Nephron progenitor cell (in vitro differentiated cells): Measurements from ENCODE around the gene UBTD2.
A peak's percentile ranks its signal among the peaks of the same experiment; 100 is the strongest.
"Not testable (repeated sequence)": the region's sequence is repeated elsewhere in the genome, so short reads cannot be mapped to it uniquely, and the experiment has no call there.

Source experiments
- DNase-seq: peaks from one replicate; pipeline ENCODE4 v3.0.0; 2021
- H3K27ac Mint-ChIP-seq: 2 replicates; pipeline ENCODE4 v1.8.0; 2021; ENCODE audit warnings: mild to moderate bottlenecking, moderate library complexity, mixed read lengths
- H3K27me3 Mint-ChIP-seq: 2 replicates; pipeline ENCODE4 v1.8.0; 2021; ENCODE audit warnings: mild to moderate bottlenecking, low read depth, mixed read lengths; ENCODE audit not compliant: poor library complexity
- H3K36me3 Mint-ChIP-seq: 2 replicates; pipeline ENCODE4 v1.8.0; 2021; ENCODE audit warnings: low read depth, mixed read lengths
- H3K4me1 Mint-ChIP-seq: 2 replicates; pipeline ENCODE4 v1.8.0; 2021; ENCODE audit warnings: mixed read lengths
- H3K4me3 Mint-ChIP-seq: 2 replicates; pipeline ENCODE4 v1.8.0; 2021; ENCODE audit warnings: mild to moderate bottlenecking, moderate library complexity, mixed read lengths
- H3K9me3 Mint-ChIP-seq: 2 replicates; pipeline ENCODE4 v1.8.0; 2021; ENCODE audit warnings: mild to moderate bottlenecking, moderate library complexity, mixed read lengths
- CTCF ChIP-seq: fragments of 200-600 bp; sonication (generic); IDR thresholded peaks from 2 replicates; pipeline ENCODE4 v1.5.0; 2021; ENCODE audit warnings: antibody characterized with exemption

UBTD2 gene

GRCh38 chr5:172200476-172200875 lies 83.1 kb downstream of the UBTD2 start:
- Mint-ChIP-seq H3K27me3 (no peaks in the 10 kb centered on the region), H3K4me1 (no peaks in the 10 kb centered on the region), H3K4me3 (no peak overlapping the region), H3K36me3 (no peaks in the 10 kb centered on the region), H3K27ac (no peak overlapping the region), H3K9me3 (no peaks in the 10 kb centered on the region)
- no peak for TF ChIP-seq CTCF
- DNase-seq, result no peak

GRCh38 chr5:172199446-172199845 lies 84.1 kb downstream of the UBTD2 start:
- peaks cover 1% of the 10 kb centered on the region for H3K27me3 Mint-ChIP-seq
- no peak overlapping the region for H3K4me3 Mint-ChIP-seq
- no peaks in the 10 kb centered on the region for H3K9me3 Mint-ChIP-seq
- no peaks in the 10 kb centered on the region for H3K4me1 Mint-ChIP-seq
- no peak for TF ChIP-seq CTCF
- H3K27ac Mint-ChIP-seq, result no peak overlapping the region
- H3K36me3 Mint-ChIP-seq, result no peaks in the 10 kb centered on the region
- DNase-seq, result no peak

- H3K27ac Mint-ChIP-seq, H3K27me3 Mint-ChIP-seq, H3K36me3 Mint-ChIP-seq, H3K9me3 Mint-ChIP-seq, H3K4me3 Mint-ChIP-seq, H3K4me1 Mint-ChIP-seq, DNase-seq: not testable (repeated sequence)
Observed at GRCh38 chr5:172197775-172198174, 85.8 kb downstream of the UBTD2 start.

- TF ChIP-seq CTCF, result no peak
- Mint-ChIP-seq H3K4me1 (no peaks in the 10 kb centered on the region), H3K9me3 (no peaks in the 10 kb centered on the region), H3K36me3 (no peaks in the 10 kb centered on the region), H3K4me3 (no peak overlapping the region), H3K27ac (no peak overlapping the region), H3K27me3 (peaks cover 3% of the 10 kb centered on the region)
- DNase-seq, result no peak
Observed at GRCh38 chr5:172194985-172195774, 88.4 kb downstream of the UBTD2 start.

- peaks cover 7% of the 10 kb centered on the region for H3K4me1 Mint-ChIP-seq
- H3K27me3 Mint-ChIP-seq, result peaks cover 3% of the 10 kb centered on the region
- H3K9me3 Mint-ChIP-seq, result no peaks in the 10 kb centered on the region
- no peaks in the 10 kb centered on the region for H3K36me3 Mint-ChIP-seq
- no peak within 1 kb of the TSS for H3K27ac Mint-ChIP-seq
- no peak for TF ChIP-seq CTCF
- no peak within 1 kb of the TSS for H3K4me3 Mint-ChIP-seq
- no peak for DNase-seq
Observed at GRCh38 chr5:172193872-172194271, 89.7 kb downstream of the UBTD2 start, which contains the start of gene EFCAB9. TSS of gene EFCAB9 (plus strand) at chr5:172194172. CDS start at chr5:172194173, 1 bp downstream.

- H3K27ac Mint-ChIP-seq, result peak overlapping the region; percentile 16
- peaks cover 27% of the 10 kb centered on the region for H3K4me1 Mint-ChIP-seq
- no peaks in the 10 kb centered on the region for H3K36me3 Mint-ChIP-seq
- TF ChIP-seq CTCF, result no peak
- H3K4me3 Mint-ChIP-seq, result peak overlapping the region; percentile 79
- DNase-seq, result no peak
- peaks cover 16% of the 10 kb centered on the region for H3K27me3 Mint-ChIP-seq
- no peaks in the 10 kb centered on the region for H3K9me3 Mint-ChIP-seq
Observed at GRCh38 chr5:172189693-172190296, 93.8 kb downstream of the UBTD2 start.
